Peyer's patch (tissue), 4 donors: ENCODE data around the gene DEFB116. TPM values are rescaled to one million over a fixed set of nuclear protein-coding genes. Genes with fewer than 3 reads are reported as not detected.
"Not testable (repeated sequence)": the region's sequence is repeated elsewhere in the genome, so short reads cannot be mapped to it uniquely, and the experiment has no call there.

ENCODE experiments used
- DNase-seq, 3 donors: peaks; one replicate each; pipeline ENCODE4 v3.0.0-alpha.2; 2017 to 2019
- H3K27ac ChIP-seq, 4 donors: fragments of 200-600 bp; sonication (generic); one replicate each; pipeline ENCODE4 v1.5.1; 2016 to 2019
- H3K27me3 ChIP-seq, 2 donors: fragments of 200-600 bp; sonication (generic); one replicate each; pipeline ENCODE4 v1.5.1; 2019
- H3K36me3 ChIP-seq, 3 donors: fragments of 200-600 bp; sonication (generic); one replicate each; pipeline ENCODE4 v1.5.1; 2016 to 2019
- H3K4me1 ChIP-seq, 4 donors: fragments of 200-600 bp; sonication (generic); one replicate each; pipeline ENCODE4 v1.5.1; 2016 to 2019
- H3K4me3 ChIP-seq, 4 donors: fragments of 200-600 bp; sonication (generic); 1 replicate in 3 of 4; 2 replicates in 1 of 4; pipeline ENCODE4 v1.5.1; 2016 to 2019; ENCODE audit warnings: mild to moderate bottlenecking in 1 of 4
- H3K9me3 ChIP-seq, 4 donors: fragments of 200-600 bp; sonication (generic); one replicate each; pipeline ENCODE4 v1.5.1; 2016 to 2019; ENCODE audit warnings: mild to moderate bottlenecking in 1 of 4
- CTCF ChIP-seq, 6 experiments: fragments of 450-650 bp in 4 of 6; fragments of 200-600 bp in 2 of 6; sonication (generic) in 1 of 6; IDR thresholded peaks; one replicate each; pipeline ENCODE4 v1.5.1; 2017 to 2019; ENCODE audit warnings: antibody characterized with exemption in 6 of 6, mild to moderate bottlenecking in 3 of 6, moderate library complexity in 1 of 6
- POLR2A ChIP-seq, 2 donors: fragments of 450-650 bp; IDR thresholded peaks; one replicate each; pipeline ENCODE4 v1.5.1; 2017; ENCODE audit warnings: antibody characterized with exemption in 2 of 2, mild to moderate bottlenecking in 2 of 2, moderate library complexity in 2 of 2
- total RNA-seq, 4 donors: library from RNA; depleted of rRNA; stranded (reverse); fragments of >200 nt; gene quantifications; one replicate each; pipeline ENCODE4 v1.1.0, GENCODE V29; 2016

Gene DEFB116
- total RNA-seq: not detected

GRCh38 chr20:31308535-31309162, at the start of gene DEFB116:
TSS of gene DEFB116 (minus strand) at chr20:31308585. CDS start at chr20:31308585, 0 bp downstream.
- Histone ChIP-seq H3K4me1 (no peaks in the 10 kb centered on the region), H3K27me3 (no peaks in the 10 kb centered on the region), H3K27ac (no peak within 1 kb of the TSS), H3K9me3 (peaks cover 0 to 6% (median 0%) of the 10 kb centered on the region in 4 donors), H3K4me3 (no peak within 1 kb of the TSS), H3K36me3 (no peaks in the 10 kb centered on the region)
- no peak for TF ChIP-seq POLR2A (IDR thresholded peaks at IDR 0.05)
- no peak for TF ChIP-seq CTCF (IDR thresholded peaks at IDR 0.05)
- DNase-seq: no peak

GRCh38 chr20:31355981-31356380, 47.6 kb upstream of the DEFB116 start:
- H3K4me3 ChIP-seq: no peak overlapping the region
- no peaks in the 10 kb centered on the region for H3K27me3 ChIP-seq
- no peak for TF ChIP-seq CTCF (IDR thresholded peaks at IDR 0.05)
- TF ChIP-seq POLR2A (IDR thresholded peaks at IDR 0.05): no peak
- no peak for DNase-seq
- no peaks in the 10 kb centered on the region for H3K4me1 ChIP-seq
- no peaks in the 10 kb centered on the region for H3K36me3 ChIP-seq
- peaks cover 0 to 5% (median 0%) of the 10 kb centered on the region in 4 donors for H3K9me3 ChIP-seq
- no peak overlapping the region for H3K27ac ChIP-seq

- Histone ChIP-seq H3K27me3 (no peaks in the 10 kb centered on the region), H3K4me1 (no peaks in the 10 kb centered on the region), H3K9me3 (no peaks in the 10 kb centered on the region), H3K27ac (no peak overlapping the region), H3K36me3 (no peaks in the 10 kb centered on the region), H3K4me3 (no peak overlapping the region)
- no peak for DNase-seq
- no peak for TF ChIP-seq CTCF (IDR thresholded peaks at IDR 0.05)
- no peak for TF ChIP-seq POLR2A (IDR thresholded peaks at IDR 0.05)
These were observed 33.1 kb upstream of the DEFB116 start for GRCh38 chr20:31341470-31341869.

- Histone ChIP-seq H3K4me3 (no peak overlapping the region), H3K27ac (no peak overlapping the region), H3K36me3 (no peaks in the 10 kb centered on the region), H3K4me1 (no peaks in the 10 kb centered on the region), H3K27me3 (no peaks in the 10 kb centered on the region), H3K9me3 (no peaks in the 10 kb centered on the region)
- DNase-seq: no peak
- TF ChIP-seq POLR2A (IDR thresholded peaks at IDR 0.05): no peak
These were observed 22.5 kb upstream of the DEFB116 start for GRCh38 chr20:31330893-31331292.

GRCh38 chr20:31322504-31322903, 14.1 kb upstream of the DEFB116 start:
- H3K27me3 ChIP-seq: no peaks in the 10 kb centered on the region
- no peaks in the 10 kb centered on the region for H3K36me3 ChIP-seq
- no peak for DNase-seq
- no peak for TF ChIP-seq POLR2A (IDR thresholded peaks at IDR 0.05)
- no peak for TF ChIP-seq CTCF (IDR thresholded peaks at IDR 0.05)
- peaks cover 0 to 4% (median 0%) of the 10 kb centered on the region in 4 donors for H3K9me3 ChIP-seq
- no peaks in the 10 kb centered on the region for H3K4me1 ChIP-seq
- no peak overlapping the region for H3K4me3 ChIP-seq
- no peak overlapping the region for H3K27ac ChIP-seq

GRCh38 chr20:31284964-31285363, 23.4 kb downstream of the DEFB116 start:
- H3K27ac ChIP-seq, DNase-seq, H3K27me3 ChIP-seq, H3K4me1 ChIP-seq, H3K9me3 ChIP-seq, H3K36me3 ChIP-seq, H3K4me3 ChIP-seq: not testable (repeated sequence)

GRCh38 chr20:31278178-31278577, 30.2 kb downstream of the DEFB116 start:
- no peak for TF ChIP-seq POLR2A (IDR thresholded peaks at IDR 0.05)
- no peak for TF ChIP-seq CTCF (IDR thresholded peaks at IDR 0.05)

More at GRCh38 chr20:31278178-31278577, 30.2 kb downstream of the DEFB116 start:
- peaks cover 0 to 11% (median 0%) of the 10 kb centered on the region in 4 donors for H3K9me3 ChIP-seq
- no peak for DNase-seq
- H3K27me3 ChIP-seq: no peaks in the 10 kb centered on the region
- no peak overlapping the region for H3K4me3 ChIP-seq
- H3K36me3 ChIP-seq: no peaks in the 10 kb centered on the region
- H3K27ac ChIP-seq: no peak overlapping the region
- H3K4me1 ChIP-seq: no peaks in the 10 kb centered on the region
